NCI-H146 treated with DMSO at 0.1 percent for 48 hours (cell line): ENCODE results near the gene SCAP.
"Not testable (repeated sequence)": the region's sequence is repeated elsewhere in the genome, so short reads cannot be mapped to it uniquely, and the experiment has no call there.

Experiments used
- DNase-seq: peaks from one replicate; lab custom pipeline; 2025; ENCODE audit not compliant: unreplicated experiment; lab: John Stamatoyannopoulos, UW

The SCAP gene

GRCh38 chr3:47399531-47400270 lies 76.0 kb downstream of the SCAP start:
- DNase-seq: no peak

GRCh38 chr3:47399016-47399415 lies 76.7 kb downstream of the SCAP start:
- DNase-seq: no peak

- no peak for DNase-seq
These were observed 77.5 kb downstream of the SCAP start for GRCh38 chr3:47398228-47398627.

GRCh38 chr3:47394881-47395280 lies 80.9 kb downstream of the SCAP start:
- DNase-seq: no peak

DNA sequence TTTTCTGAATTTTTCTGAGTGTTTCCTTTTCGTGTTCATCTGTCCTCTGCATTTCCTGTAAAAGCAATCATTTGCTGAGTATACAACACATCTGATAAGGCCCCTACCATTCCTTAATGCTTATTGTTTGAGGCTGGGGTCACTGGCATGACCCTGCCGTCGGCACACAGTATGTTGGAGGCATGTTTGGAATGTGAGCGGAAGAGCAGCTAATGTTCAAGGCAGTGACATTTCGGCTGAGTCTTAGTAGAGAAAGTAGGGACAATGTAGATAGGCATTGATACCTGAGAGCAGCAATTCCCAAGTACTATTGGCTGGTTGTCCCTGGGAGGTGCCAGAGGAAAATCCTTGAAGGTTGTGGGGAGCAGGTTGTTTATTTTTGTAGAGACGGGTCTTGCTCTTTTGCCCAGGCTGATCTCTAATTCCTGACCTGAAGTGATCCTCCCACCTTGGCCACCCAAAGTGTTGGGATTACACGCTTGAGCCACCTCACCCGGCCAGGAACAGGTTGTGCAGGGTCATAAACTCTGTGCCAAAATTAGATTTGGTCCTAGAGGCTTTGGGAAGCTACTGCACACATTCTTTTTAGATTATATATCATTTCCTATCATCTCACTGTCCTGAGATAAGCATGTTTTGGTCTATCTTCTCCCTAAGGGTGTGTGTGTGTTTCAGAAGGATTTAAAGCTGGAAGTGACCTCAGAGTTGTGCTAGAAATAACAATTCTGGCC lies 81.4 kb downstream of the SCAP start:
- DNase-seq: no peak

DNA sequence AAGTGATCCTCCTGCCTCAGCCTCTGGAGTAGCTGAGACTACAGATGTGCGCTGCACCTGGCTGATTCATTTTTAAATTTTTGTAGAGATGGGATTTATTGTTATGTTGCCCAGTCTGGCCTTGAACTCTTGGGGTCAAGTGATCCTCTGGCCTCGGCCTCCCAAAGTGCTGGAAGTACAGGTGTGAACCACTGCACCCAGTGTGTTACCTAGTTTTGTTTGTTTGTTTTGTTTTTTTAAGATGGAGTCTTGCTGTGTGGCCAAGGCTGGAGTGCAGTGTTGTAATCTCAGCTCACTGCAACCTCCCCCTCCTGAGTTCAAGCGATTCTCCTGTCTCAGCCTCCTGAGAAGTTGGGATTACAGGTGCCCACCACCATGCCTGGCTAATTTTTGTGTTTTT lies 82.8 kb downstream of the SCAP start:
- no peak for DNase-seq

DNA sequence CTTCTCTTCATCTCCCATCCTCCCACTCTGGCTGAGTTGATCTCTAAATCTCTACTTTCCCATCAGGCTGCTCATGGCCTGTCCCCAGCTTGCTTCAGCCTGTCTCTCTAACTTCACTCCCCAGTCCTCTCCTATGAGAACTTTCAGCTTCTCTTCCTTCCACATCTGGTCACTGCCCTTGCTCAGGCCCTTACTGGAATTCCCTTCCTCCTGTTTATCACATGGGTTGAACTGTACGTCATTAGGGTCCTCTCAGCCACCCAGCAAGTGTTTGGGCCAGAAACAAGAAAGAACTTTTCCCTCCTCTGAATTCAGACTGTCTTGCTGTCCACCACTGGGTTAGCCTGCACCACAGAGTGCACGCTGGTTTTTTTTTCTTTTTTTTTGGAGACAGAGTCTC lies 89.9 kb downstream of the SCAP start:
- DNase-seq: no peak

DNA sequence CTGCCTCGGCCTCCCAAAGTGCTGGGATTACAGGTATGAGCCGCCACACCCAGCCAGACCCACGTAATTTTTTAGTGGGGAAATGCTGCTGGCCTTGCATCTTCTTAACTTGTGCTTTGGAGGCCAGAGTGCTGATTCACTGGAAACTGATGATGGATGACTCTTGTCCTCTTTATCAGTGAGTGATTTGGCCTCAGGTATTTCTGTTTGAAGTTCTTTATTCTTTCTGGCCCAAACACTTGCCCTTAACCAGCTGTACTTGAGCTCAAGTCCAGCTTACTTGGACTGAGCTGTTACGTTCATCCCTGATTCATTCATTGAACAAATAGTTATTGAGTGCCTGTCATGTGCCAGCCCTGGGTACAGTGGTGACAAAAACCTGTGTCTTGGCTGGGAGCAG lies 90.7 kb downstream of the SCAP start:
- no peak for DNase-seq

DNA sequence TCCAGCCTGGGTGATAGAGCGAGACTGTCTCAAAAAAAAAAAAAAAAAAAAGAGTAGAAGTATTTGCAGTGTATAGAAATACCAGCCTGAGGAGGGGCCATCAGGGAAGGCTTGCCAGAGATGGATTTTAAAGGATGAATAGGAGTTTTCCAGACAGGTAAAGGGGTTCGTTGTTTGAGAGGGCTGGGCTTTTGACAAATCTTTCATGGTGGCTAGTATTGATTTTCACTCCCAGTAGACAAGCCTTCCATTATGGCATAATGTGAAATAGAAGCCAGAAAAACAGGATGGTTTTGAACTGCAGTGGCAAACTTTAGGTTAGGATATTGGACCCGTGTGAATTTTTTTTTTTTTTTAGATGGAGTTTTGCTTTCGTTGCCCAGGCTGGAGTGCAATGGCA lies 91.3 kb downstream of the SCAP start:
- no peak for DNase-seq

DNA sequence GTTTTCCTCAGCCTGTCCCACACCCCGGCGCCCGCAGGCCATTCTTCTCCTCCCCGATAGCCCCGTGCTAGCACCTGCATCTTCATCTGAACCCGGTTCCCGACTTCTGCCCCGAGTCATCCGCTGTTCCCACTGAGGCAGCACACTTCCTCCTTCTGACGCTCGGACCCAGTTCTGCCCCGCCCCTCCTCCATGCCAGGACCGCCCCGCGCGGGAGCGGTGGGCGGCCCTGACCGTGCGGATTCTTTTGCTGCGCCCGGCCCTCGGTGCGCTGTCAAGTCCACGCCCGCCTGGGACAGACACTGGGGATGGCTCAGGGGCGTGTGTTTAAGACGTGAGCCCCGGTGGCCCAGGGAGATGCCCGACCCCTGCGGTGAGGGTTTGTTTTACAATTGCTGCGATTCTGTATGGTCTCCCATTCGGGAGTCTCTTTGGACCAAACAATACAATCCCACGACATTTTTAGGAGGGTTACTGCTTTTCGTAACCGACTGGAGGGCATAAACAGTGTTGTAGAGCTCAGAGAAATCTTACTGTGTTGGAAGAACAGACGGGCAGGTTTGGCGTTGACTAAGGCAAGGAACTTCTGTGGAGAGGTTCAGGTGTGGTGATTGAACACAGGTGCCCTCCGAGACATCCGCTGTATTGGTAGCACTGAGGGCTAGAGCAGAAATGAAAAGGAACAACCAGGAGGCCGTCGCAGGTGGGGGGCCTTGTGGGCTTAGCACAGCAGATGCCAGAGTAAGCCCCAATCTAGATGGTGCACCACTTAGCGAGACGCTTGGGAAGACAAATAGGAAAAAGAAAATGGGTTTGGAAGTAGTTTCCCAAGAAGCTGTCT lies 94.2 kb downstream of the SCAP start:
- peak; percentile 37 for DNase-seq

DNA sequence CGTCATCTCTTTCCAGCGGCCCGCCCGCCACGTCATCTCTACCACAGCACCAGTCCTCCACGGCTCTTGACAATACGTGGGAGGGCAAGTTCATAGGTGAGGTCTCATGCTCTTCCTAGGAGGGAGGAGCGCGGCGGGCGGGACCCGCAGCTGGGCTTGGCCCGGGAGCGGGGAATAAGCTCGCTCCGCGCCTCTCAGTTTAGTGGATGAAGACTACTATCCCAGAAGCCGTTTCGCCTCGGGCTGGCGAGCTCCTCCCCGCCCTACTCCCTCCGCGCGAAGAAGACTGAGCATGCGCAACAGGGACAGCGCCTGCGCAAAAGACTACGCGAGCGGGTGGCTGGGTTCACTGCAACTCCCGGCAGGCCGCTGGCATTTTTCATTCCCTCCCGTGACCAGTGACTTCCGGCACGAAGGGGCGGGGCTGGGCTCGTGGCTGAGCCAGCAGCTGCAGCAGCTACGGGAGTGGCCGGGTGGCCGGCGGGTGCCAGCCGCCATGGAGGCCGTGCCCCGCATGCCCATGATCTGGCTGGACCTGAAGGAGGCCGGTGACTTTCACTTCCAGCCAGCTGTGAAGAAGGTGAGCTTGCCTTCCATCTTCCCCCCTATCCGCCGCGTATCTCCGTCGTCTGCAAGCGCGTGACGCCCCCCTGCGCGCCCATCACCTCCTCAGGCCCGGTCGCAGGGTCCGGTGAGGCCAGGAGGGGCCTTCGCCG lies 95.0 kb downstream of the SCAP start, which contains the start of gene PTPN23:
PTPN23 (plus strand) TSS at position 421 of the 716 bp plus-strand sequence; CDS start at position 497, 76 bp downstream.
- peak; percentile 95 for DNase-seq

GRCh38 chr3:47380026-47380600 lies 95.6 kb downstream of the SCAP start:
- DNase-seq: peak; percentile 35

- DNase-seq: no peak
These were observed 96.3 kb downstream of the SCAP start for GRCh38 chr3:47379411-47379899.

- DNase-seq: no peak
These were observed 96.9 kb downstream of the SCAP start for GRCh38 chr3:47378869-47379268.

- no peak for DNase-seq
These were observed 98.6 kb downstream of the SCAP start for GRCh38 chr3:47377186-47377585.

- no peak for DNase-seq
These were observed 99.3 kb downstream of the SCAP start for GRCh38 chr3:47376393-47376792.

- DNase-seq: no peak
These were observed 101.2 kb downstream of the SCAP start for GRCh38 chr3:47374587-47374986.

DNA sequence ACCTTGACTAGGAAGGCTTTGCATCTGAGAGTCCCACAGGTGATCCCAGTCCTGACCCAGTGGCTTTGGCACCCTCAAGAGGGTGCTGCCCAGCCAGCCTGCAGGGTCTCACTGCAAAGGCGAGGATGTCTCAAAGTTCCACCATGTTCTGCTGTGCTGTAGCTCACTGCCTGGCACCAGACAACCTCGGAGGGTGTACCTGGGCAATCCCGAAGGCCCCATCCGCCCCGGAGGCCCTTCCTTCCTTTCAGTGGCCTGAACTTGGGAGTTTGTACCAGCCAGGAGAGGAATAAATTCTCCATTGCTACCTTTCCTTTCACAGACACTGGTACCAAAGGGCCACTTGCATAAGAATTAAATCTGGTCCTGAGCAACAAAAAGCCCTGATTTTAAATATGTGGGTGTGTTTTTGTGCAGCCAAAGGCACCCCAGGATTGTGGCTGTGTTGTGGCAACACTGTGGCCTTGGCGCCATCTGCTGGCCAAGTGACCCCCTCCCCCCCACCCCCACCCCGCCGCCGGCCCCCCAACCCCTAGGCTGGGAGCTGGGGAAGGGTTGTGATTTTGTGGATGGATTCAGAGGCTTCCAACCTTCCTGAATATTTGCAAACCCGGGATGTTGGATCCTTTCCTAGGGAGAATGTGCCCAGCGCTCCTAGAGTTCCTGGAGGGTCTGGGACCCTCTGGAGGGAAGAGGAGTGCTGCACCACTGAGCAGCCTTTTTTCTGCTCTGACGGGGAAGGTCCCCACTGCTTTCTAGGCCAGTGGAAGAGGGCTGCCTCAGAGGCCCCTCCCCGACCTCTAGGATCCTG lies 104.6 kb downstream of the SCAP start:
- no peak for DNase-seq

DNA sequence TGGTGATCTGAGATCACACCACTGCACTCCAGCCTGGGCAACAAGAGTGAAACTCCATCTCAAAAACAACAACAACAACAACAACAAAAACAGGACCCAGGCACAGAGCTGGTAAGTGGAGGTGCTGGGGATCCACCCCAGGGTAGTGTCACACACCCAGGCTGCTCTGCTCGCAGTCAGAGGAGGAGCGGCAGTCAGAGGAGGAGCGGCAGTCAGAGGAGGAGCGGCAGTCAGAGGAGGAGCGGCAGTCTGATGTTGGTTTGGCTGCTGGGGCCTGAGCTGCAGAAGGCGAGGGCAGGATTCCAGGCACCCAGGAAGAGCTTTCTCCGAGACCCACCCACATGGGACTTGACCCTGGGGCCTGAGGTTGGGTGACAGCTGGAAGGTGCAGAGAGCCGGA lies 105.7 kb downstream of the SCAP start:
- not testable (repeated sequence) for DNase-seq

DNA sequence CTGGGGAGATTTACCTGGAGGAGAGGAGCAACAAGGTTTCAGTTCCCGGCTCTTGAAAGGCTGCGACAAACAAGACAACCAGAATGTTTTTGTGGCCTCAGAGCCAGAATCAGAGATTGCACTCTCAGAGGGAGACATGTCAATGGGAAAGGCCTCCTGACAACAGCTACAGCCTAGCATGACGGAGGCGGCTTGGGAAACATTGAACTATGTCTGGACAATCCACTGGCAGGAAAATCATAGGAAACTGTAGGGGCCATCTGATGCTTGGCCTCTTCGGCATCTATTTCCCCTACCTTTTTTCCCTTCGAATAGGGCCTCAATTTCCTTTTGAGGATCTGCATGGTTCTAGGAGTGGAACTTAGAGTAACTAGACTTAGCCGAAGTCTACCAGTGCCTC lies 108.1 kb downstream of the SCAP start:
- DNase-seq: no peak
